IMR-90 (cell line): ENCODE results near the gene ACTL9.

Experiments used
- RCOR1 ChIP-seq: IDR thresholded peaks from 2 replicates; pipeline ENCODE4 v1.6.1; 2012; ENCODE audit warnings: mild to moderate bottlenecking, low read length, improper control_type of control experiment; ENCODE audit not compliant: insufficient replicate concordance
- TF ChIP-seq, protein P1 (sequence below): conservative IDR thresholded peaks from 2 replicates; pipeline ENCODE4 v1.5.1; 2012; ENCODE audit warnings: mild to moderate bottlenecking, low read depth, low read length, improper control_type of control experiment

DNA sequence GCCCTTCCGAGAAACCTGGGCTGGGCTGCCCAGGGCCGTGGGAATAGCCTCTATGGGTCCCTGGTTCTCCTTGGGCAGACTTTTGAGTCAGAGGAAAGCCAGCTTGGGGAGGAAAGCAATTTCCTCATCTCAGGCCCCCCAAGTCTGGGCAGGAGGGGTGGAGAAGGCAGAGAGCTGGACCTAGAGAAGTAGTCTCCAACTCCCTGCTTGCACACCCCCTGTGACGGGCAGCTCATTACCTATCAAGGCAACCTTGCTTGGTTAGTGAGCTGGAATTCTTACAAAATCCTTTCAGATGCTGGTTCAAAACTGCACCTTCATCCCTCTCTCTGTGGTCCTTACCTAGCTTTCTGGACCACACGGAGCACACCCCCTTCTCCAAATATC lies 33.9 kb downstream of the ACTL9 start:
- TF ChIP-seq, protein P1, sequence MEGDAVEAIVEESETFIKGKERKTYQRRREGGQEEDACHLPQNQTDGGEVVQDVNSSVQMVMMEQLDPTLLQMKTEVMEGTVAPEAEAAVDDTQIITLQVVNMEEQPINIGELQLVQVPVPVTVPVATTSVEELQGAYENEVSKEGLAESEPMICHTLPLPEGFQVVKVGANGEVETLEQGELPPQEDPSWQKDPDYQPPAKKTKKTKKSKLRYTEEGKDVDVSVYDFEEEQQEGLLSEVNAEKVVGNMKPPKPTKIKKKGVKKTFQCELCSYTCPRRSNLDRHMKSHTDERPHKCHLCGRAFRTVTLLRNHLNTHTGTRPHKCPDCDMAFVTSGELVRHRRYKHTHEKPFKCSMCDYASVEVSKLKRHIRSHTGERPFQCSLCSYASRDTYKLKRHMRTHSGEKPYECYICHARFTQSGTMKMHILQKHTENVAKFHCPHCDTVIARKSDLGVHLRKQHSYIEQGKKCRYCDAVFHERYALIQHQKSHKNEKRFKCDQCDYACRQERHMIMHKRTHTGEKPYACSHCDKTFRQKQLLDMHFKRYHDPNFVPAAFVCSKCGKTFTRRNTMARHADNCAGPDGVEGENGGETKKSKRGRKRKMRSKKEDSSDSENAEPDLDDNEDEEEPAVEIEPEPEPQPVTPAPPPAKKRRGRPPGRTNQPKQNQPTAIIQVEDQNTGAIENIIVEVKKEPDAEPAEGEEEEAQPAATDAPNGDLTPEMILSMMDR: no peak
- no peak for TF ChIP-seq RCOR1
